Natural killer cell (primary cell): ENCODE data around the gene ZBTB42. TPM values are rescaled to one million over a fixed set of nuclear protein-coding genes. Genes with fewer than 3 reads are reported as not detected.

Experiments
- ATAC-seq, 3 donors: fragments of 150-1000 bp in 2 of 3; fragments of 200-7000 bp in 1 of 3; cut with Tn5 transposase; 1 replicate in 1 of 3; 2 replicates in 2 of 3; pipeline ENCODE4 v1.10.0; 2021; ENCODE audit warnings: mild to moderate bottlenecking in 2 of 3, moderate library complexity in 2 of 3
- DNase-seq, 2 donors: peaks; one replicate each; pipeline versions ENCODE4 v3.0.0 to v3.0.0-alpha.2; 2013 to 2021; ENCODE audit warnings: mixed read lengths in 1 of 2
- H3K27ac ChIP-seq: one replicate; pipeline ENCODE4 v1.5.1; 2013; ENCODE audit warnings: mild to moderate bottlenecking, low read length
- H3K27me3 ChIP-seq: one replicate; pipeline ENCODE4 v1.6.1; 2013; ENCODE audit warnings: low read length; ENCODE audit not compliant: control insufficient read depth, insufficient read depth
- H3K36me3 ChIP-seq: one replicate; pipeline ENCODE4 v1.6.1; 2013; ENCODE audit warnings: low read length; ENCODE audit not compliant: control insufficient read depth, insufficient read depth
- H3K4me1 ChIP-seq: one replicate; pipeline ENCODE4 v1.6.1; 2013; ENCODE audit warnings: low read length; ENCODE audit not compliant: control insufficient read depth, insufficient read depth
- H3K4me3 ChIP-seq: one replicate; pipeline ENCODE4 v1.5.1; 2013; ENCODE audit warnings: low read length
- H3K9me3 ChIP-seq: one replicate; pipeline ENCODE4 v1.6.1; 2013; ENCODE audit warnings: low read length; ENCODE audit not compliant: control insufficient read depth, insufficient read depth
- H3K27ac Mint-ChIP-seq, 2 donors: one replicate each; pipeline ENCODE4 v1.8.0; 2022; ENCODE audit warnings: mild to moderate bottlenecking in 2 of 2, mixed read lengths in 2 of 2, moderate library complexity in 1 of 2
- H3K27me3 Mint-ChIP-seq, 2 donors: one replicate each; pipeline ENCODE4 v1.8.0; 2022; ENCODE audit warnings: low read depth in 2 of 2, mixed read lengths in 2 of 2
- H3K36me3 Mint-ChIP-seq: one replicate; pipeline ENCODE4 v1.8.0; 2022; ENCODE audit warnings: mixed read lengths
- H3K4me1 Mint-ChIP-seq, 2 donors: one replicate each; pipeline ENCODE4 v1.8.0; 2022; ENCODE audit warnings: mixed read lengths in 2 of 2
- H3K4me3 Mint-ChIP-seq: one replicate; pipeline ENCODE4 v1.8.0; 2022; ENCODE audit warnings: mild to moderate bottlenecking, moderate library complexity, mixed read lengths
- H3K9me3 Mint-ChIP-seq, 2 donors: one replicate each; pipeline ENCODE4 v1.8.0; 2022; ENCODE audit warnings: mixed read lengths in 2 of 2
- WGBS: methylation state at CpG from one replicate; pipeline ENCODE4 v1.1.7; 2013; ENCODE audit warnings: missing lambda C conversion rate; ENCODE audit not compliant: insufficient coverage; 5-methylcytosine and 5-hydroxymethylcytosine counted together
- intact Hi-C: fragments of 100-400 bp; cut with micrococcal nuclease; formaldehyde crosslinking; loops from one replicate; pipeline ENCODE4 v1.14.2; 2022
- total RNA-seq, 4 donors: library from RNA; stranded (reverse); fragments of 120-200 nt in 1 of 4; gene quantifications; one replicate each; pipeline versions ENCODE4 v1.2.3 to v1.2.4, GENCODE V29; 2013 to 2022
- TF ChIP-seq, protein P1 (sequence below): fragments of 200-600 bp; IDR thresholded peaks from one replicate; pipeline ENCODE4 v1.8.0; 2022; ENCODE audit warnings: antibody characterized with exemption

ZBTB42 gene
- total RNA-seq, 3 donors from 2014 or later (not counting 1 experiment from before 2014, with no cell fraction given), result 3.6 to 4.5 (median 3.7) TPM

- H3K9me3 Mint-ChIP-seq, result peaks cover 0 to 2% of the 10 kb centered on the region in 2 donors
- ATAC-seq, result no peak
- Histone ChIP-seq H3K4me3 (no peak overlapping the region), H3K27me3 (no peaks in the 10 kb centered on the region), H3K27ac (no peak overlapping the region), H3K4me1 (peaks cover 8% of the 10 kb centered on the region), H3K36me3 (peaks cover 14% of the 10 kb centered on the region), H3K9me3 (no peaks in the 10 kb centered on the region)
- no peaks in the 10 kb centered on the region for H3K27me3 Mint-ChIP-seq
- H3K4me3 Mint-ChIP-seq, result no peak overlapping the region
- peaks cover 0 to under 1% of the 10 kb centered on the region in 2 donors for H3K4me1 Mint-ChIP-seq
- WGBS, result 94% methylated on average over 1 of the region's 4 CpGs
- no peaks in the 10 kb centered on the region for H3K36me3 Mint-ChIP-seq
- no peak for DNase-seq
- TF ChIP-seq, protein P1, sequence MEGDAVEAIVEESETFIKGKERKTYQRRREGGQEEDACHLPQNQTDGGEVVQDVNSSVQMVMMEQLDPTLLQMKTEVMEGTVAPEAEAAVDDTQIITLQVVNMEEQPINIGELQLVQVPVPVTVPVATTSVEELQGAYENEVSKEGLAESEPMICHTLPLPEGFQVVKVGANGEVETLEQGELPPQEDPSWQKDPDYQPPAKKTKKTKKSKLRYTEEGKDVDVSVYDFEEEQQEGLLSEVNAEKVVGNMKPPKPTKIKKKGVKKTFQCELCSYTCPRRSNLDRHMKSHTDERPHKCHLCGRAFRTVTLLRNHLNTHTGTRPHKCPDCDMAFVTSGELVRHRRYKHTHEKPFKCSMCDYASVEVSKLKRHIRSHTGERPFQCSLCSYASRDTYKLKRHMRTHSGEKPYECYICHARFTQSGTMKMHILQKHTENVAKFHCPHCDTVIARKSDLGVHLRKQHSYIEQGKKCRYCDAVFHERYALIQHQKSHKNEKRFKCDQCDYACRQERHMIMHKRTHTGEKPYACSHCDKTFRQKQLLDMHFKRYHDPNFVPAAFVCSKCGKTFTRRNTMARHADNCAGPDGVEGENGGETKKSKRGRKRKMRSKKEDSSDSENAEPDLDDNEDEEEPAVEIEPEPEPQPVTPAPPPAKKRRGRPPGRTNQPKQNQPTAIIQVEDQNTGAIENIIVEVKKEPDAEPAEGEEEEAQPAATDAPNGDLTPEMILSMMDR, result no peak
- no peak overlapping the region for H3K27ac Mint-ChIP-seq
- intact Hi-C loops, result no loop called here
Observed at GRCh38 chr14:104766256-104766862, 34.5 kb upstream of the ZBTB42 start.

DNA sequence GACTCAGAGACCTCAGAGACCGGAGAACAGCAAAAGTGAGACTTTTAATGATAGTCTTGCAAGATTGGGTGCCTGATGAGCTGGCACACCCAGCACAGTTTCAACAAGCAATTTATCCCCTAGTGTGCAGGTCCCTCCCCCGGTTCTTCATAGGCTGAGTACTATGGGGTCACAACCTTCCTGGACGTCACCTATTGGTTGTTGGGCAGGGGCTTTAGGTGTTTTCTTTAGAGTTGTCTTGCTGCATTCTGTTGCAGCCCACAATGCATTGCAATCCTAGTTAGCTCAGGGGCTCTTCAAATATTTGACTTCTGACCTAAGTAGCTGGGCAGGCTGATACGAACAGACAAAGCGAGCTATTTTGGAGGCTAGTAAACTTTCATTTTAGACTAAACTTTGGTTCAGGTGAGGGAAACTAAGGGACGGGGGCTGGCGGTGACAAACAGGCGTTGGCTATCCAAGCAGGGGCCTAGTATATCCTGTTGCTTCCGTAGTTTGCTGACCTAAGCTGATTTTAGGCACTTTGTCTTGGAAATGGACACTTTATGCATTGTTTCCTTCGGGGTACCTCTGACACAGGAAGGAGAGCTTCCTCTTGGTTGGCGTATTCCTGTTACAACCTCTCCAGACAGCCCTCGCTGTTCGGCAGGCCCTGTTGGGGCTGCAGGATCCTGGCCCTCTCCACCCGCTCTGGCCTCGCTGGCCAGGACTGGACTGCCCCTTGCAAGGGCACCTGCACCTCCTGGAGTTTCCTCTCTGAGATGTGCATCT lies 33.9 kb upstream of the ZBTB42 start:
- DNase-seq, result no peak
- peaks cover 8% of the 10 kb centered on the region for H3K4me1 ChIP-seq
- H3K4me3 Mint-ChIP-seq, result no peak overlapping the region
- H3K27ac ChIP-seq, result no peak overlapping the region
- H3K36me3 Mint-ChIP-seq, result no peaks in the 10 kb centered on the region
- no peak overlapping the region for H3K27ac Mint-ChIP-seq
- H3K27me3 Mint-ChIP-seq, result no peaks in the 10 kb centered on the region
- peaks cover 21% of the 10 kb centered on the region for H3K36me3 ChIP-seq
- no peaks in the 10 kb centered on the region for H3K4me1 Mint-ChIP-seq
- 85% methylated on average over 13 of the region's 15 CpGs for WGBS
- intact Hi-C loops, result no loop called here
- H3K9me3 ChIP-seq, result no peaks in the 10 kb centered on the region
- peaks cover 0 to 2% of the 10 kb centered on the region in 2 donors for H3K9me3 Mint-ChIP-seq
- TF ChIP-seq, protein P1, result no peak
- H3K4me3 ChIP-seq, result no peak overlapping the region
- ATAC-seq, result no peak
- no peaks in the 10 kb centered on the region for H3K27me3 ChIP-seq

- H3K36me3 Mint-ChIP-seq, result no peaks in the 10 kb centered on the region
- Histone ChIP-seq H3K36me3 (peaks cover 22% of the 10 kb centered on the region), H3K27ac (no peak overlapping the region), H3K4me3 (no peak overlapping the region), H3K9me3 (no peaks in the 10 kb centered on the region), H3K4me1 (peaks cover 8% of the 10 kb centered on the region), H3K27me3 (no peaks in the 10 kb centered on the region)
- no peak overlapping the region for H3K27ac Mint-ChIP-seq
- no peaks in the 10 kb centered on the region for H3K4me1 Mint-ChIP-seq
- no peak overlapping the region for H3K4me3 Mint-ChIP-seq
- intact Hi-C loops, result no loop called here
- DNase-seq (no peak), ATAC-seq (no peak)
- WGBS, result 94% methylated on average over 5 of the region's 5 CpGs
- peaks cover 0 to 2% of the 10 kb centered on the region in 2 donors for H3K9me3 Mint-ChIP-seq
- TF ChIP-seq, protein P1, result no peak
- no peaks in the 10 kb centered on the region for H3K27me3 Mint-ChIP-seq
Observed at GRCh38 chr14:104767634-104767918, 33.3 kb upstream of the ZBTB42 start.
